Measurements from ENCODE around the gene ONECUT3.

Gene ONECUT3

DNA sequence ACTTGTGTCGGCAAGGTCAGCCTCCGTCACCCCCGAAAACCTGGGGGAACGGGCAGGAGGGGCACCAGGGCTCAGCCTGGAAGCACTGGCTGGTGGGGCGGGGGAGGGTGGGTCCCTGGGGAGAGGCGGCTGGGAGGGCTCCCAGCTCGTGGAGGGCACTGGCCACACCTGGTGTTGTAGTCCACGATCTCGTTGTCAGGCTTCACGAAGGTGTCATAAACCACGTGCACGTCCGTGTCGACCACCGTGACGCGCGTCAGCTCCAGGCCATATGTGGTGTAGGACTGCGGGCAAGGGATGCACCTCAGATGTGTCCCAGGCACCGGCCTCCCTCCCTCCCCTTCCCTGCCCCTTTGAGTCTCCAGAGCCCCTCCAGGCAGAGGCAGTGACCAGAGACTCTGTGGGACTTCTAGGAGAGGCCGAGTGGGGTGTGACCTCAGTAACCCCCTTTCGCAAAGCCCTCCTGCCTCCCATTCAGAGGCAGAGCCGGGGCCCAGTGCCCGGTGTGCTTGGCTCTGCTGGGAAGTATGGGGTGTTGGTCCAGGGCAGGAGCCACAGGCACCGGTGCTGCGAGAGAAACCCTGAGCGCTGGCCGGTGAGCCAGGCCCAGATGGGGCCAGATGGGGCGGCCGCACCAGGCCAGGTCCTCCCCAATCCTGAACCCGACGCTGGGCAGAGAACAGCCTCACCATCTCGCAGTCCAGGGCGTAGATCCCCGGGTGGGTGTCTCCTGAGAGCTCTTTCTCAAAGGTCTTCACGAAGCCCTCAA, 63.4 kb downstream of the ONECUT3 start:
- no peaks in the 10 kb centered on the region for H3K9me3 ChIP-seq (ENCODE audit: severe bottlenecking)
- TF ChIP-seq, protein P1, sequence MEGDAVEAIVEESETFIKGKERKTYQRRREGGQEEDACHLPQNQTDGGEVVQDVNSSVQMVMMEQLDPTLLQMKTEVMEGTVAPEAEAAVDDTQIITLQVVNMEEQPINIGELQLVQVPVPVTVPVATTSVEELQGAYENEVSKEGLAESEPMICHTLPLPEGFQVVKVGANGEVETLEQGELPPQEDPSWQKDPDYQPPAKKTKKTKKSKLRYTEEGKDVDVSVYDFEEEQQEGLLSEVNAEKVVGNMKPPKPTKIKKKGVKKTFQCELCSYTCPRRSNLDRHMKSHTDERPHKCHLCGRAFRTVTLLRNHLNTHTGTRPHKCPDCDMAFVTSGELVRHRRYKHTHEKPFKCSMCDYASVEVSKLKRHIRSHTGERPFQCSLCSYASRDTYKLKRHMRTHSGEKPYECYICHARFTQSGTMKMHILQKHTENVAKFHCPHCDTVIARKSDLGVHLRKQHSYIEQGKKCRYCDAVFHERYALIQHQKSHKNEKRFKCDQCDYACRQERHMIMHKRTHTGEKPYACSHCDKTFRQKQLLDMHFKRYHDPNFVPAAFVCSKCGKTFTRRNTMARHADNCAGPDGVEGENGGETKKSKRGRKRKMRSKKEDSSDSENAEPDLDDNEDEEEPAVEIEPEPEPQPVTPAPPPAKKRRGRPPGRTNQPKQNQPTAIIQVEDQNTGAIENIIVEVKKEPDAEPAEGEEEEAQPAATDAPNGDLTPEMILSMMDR (IDR thresholded peaks at IDR 0.05; ENCODE audit: poor library complexity, severe bottlenecking): no peak
- H3K36me3 ChIP-seq (ENCODE audit: low read depth): peaks cover 20% of the 10 kb centered on the region
- no peaks in the 10 kb centered on the region for H3K27me3 ChIP-seq (ENCODE audit: insufficient read depth, poor library complexity, severe bottlenecking)
- H3K4me3 ChIP-seq (ENCODE audit: severe bottlenecking): no peak overlapping the region
- DNase-seq (ENCODE audit: low spot score) (no peak), ATAC-seq (ENCODE audit: low read depth) (no peak)
- no peak overlapping the region for H3K27ac ChIP-seq (ENCODE audit: poor library complexity, severe bottlenecking)
- peaks cover 1% of the 10 kb centered on the region for H3K4me1 ChIP-seq (ENCODE audit: insufficient read depth, poor library complexity, severe bottlenecking)

DNA sequence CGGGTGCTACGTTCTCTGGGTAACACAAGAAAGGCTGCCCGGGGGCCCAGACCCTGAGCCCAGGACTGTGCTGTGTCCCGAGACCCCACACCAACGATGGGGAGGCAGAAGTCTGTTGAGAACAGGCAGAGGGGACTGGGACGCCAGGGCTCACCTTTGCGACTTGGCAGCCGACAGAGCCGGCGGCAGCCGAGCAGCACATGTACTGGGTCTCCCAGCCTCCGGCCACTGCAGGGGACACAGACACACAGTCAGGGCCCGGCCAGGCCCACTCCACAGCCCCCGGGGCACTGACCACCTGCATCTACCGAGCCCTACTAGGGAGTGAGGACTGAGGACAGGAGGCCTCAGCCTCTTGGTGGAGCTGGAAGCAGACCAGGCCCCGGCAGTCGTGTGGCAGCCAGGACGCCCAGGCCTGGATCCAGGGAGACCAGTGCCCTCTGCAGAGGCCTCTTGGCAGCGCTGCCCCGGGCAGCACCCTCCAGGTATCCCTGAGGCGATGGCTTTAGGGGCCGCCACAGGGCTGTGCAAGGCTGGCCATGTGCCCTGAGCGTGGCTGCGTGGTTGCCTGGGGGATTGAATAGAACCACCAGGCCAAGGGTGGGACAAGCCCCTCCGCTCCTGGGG, 64.4 kb downstream of the ONECUT3 start:
- H3K27me3 ChIP-seq (ENCODE audit: insufficient read depth, poor library complexity, severe bottlenecking): no peaks in the 10 kb centered on the region
- no peak overlapping the region for H3K4me3 ChIP-seq (ENCODE audit: severe bottlenecking)
- ATAC-seq (ENCODE audit: low read depth) (no peak), DNase-seq (ENCODE audit: low spot score) (no peak)
- H3K36me3 ChIP-seq (ENCODE audit: low read depth): peaks cover 22% of the 10 kb centered on the region
- H3K9me3 ChIP-seq (ENCODE audit: severe bottlenecking): no peaks in the 10 kb centered on the region
- TF ChIP-seq, protein P1 (IDR thresholded peaks at IDR 0.05; ENCODE audit: poor library complexity, severe bottlenecking): no peak
- H3K4me1 ChIP-seq (ENCODE audit: insufficient read depth, poor library complexity, severe bottlenecking): no peaks in the 10 kb centered on the region
- H3K27ac ChIP-seq (ENCODE audit: poor library complexity, severe bottlenecking): no peak overlapping the region

DNA sequence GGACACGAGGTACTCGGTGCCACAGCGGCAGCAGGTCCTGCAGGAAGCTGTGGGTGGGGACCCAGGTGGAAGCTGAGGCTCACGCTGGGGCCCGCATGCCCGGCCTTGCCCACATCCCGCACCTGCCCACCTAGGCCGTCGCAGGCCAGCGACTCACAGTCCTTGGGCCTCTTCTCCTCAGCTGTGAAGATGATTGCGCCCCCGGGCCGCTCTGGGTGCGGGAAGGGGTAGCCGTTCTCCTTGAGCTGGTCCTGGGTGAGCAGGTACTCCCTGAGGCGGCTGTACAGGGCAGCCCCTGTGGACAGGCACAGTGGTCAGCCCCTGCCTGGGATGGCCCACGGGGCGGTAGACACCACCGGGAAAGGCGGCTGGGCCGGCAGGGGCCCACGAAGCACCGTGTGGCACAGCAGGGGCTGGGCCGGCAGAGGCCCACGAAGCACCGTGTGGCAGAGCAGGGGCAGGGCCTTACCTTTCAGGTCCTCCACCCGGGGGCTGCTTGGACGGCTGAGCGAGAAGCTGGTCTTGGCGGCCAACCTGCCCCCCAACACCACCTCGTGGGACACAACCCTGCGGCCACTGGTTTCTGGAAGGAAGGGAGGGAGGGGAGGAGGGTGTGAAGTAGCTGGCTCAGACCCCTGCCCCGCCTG, 65.4 kb downstream of the ONECUT3 start:
- DNase-seq (ENCODE audit: low spot score) (no peak), ATAC-seq (ENCODE audit: low read depth) (no peak)
- Histone ChIP-seq H3K4me1 (ENCODE audit: insufficient read depth, poor library complexity, severe bottlenecking) (no peaks in the 10 kb centered on the region), H3K36me3 (ENCODE audit: low read depth) (peaks cover 29% of the 10 kb centered on the region), H3K27ac (ENCODE audit: poor library complexity, severe bottlenecking) (no peak overlapping the region), H3K4me3 (ENCODE audit: severe bottlenecking) (no peak overlapping the region), H3K9me3 (ENCODE audit: severe bottlenecking) (no peaks in the 10 kb centered on the region), H3K27me3 (ENCODE audit: insufficient read depth, poor library complexity, severe bottlenecking) (no peaks in the 10 kb centered on the region)
- TF ChIP-seq, protein P1 (IDR thresholded peaks at IDR 0.05; ENCODE audit: poor library complexity, severe bottlenecking): no peak

DNA sequence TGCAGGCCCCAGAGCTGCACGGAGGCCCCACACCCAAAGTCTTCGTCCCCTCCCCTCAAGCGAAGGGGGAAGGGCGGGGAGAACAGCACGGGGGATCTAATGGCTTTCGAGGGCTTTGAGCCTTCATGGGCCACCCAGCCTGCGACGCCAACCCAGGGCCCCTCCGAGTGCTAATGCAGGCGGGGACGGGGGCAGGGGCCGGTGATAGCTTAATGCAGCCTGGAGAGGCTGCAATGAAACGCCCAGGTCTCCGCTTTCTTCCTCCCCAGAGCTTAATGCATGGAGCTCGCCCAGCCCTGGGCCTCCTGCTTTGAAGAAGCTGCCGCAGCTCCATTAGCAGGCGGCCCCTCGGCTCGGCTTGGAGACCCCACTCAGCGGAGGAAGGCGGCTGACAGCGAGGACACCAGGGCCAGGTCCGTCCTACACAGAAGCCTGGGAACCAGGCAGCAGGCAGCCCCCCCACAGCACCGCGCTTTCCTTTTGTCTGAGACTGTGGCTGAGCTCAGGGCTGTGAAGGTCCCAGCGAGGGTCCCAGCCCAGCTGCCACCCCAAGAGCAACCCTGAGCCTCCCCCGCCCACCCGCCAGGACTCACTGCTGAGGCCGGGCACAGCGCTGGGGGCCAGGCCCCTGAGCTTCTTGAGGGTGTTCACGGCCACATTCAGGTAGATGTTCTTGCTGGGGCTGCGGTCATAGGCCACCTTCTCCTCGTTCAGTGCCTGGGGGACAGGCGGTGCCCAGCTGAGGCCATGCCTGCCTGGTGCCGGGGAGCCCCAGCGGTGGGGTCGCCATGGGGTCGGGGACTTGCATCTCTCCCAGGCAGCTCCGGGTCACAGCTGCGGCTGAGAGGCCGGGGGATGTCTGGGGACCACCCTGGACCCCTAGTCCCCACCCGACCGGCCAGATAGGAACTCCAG, 66.3 kb downstream of the ONECUT3 start:
- TF ChIP-seq, protein P1 (IDR thresholded peaks at IDR 0.05; ENCODE audit: poor library complexity, severe bottlenecking): no peak
- H3K4me1 ChIP-seq (ENCODE audit: insufficient read depth, poor library complexity, severe bottlenecking): no peaks in the 10 kb centered on the region
- peaks cover 37% of the 10 kb centered on the region for H3K36me3 ChIP-seq (ENCODE audit: low read depth)
- H3K9me3 ChIP-seq (ENCODE audit: severe bottlenecking): no peaks in the 10 kb centered on the region
- no peak for ATAC-seq (ENCODE audit: low read depth)
- H3K27me3 ChIP-seq (ENCODE audit: insufficient read depth, poor library complexity, severe bottlenecking): no peaks in the 10 kb centered on the region
- DNase-seq (ENCODE audit: low spot score): no peak
- H3K27ac ChIP-seq (ENCODE audit: poor library complexity, severe bottlenecking): no peak overlapping the region
- no peak overlapping the region for H3K4me3 ChIP-seq (ENCODE audit: severe bottlenecking)

Measured in RWPE2 (cell line).